K562 (cell line): ENCODE results near the gene PPA2. TPM values are rescaled to one million over a fixed set of nuclear protein-coding genes. Genes with fewer than 3 reads are reported as not detected.

Source experiments
- ARNT ChIP-seq, 2 experiments: fragments of 450-650 bp; IDR thresholded peaks; 2 replicates each; pipeline ENCODE4 v1.6.1; 2016; ENCODE audit warnings: mild to moderate bottlenecking in 1 of 2
- ASH1L ChIP-seq: fragments of 450-650 bp; IDR thresholded peaks from 2 replicates; pipeline ENCODE4 v1.6.1; 2018; ENCODE audit warnings: borderline replicate concordance, mild to moderate bottlenecking, low read depth; ENCODE audit not compliant: partially characterized antibody
- DPF2 ChIP-seq: fragments of 450-650 bp; IDR thresholded peaks from 2 replicates; pipeline ENCODE4 v1.6.1; 2016
- FOXJ3 ChIP-seq: sonication (generic); formaldehyde crosslinking; IDR thresholded peaks from 2 replicates; pipeline ENCODE4 v1.4.0; 2020; ENCODE audit warnings: mild to moderate bottlenecking, missing genetic modification reagents
- FOXK1 ChIP-seq: sonication (generic); formaldehyde crosslinking; IDR thresholded peaks from 2 replicates; pipeline ENCODE4 v1.8.0; 2022; ENCODE audit warnings: missing genetic modification reagents, mild to moderate bottlenecking, borderline replicate concordance
- HMGN3 ChIP-seq: IDR thresholded peaks from 2 replicates; pipeline ENCODE4 v1.6.1; 2011; ENCODE audit warnings: borderline replicate concordance, low read depth, mild to moderate bottlenecking, mixed read lengths, low read length; ENCODE audit not compliant: insufficient read length; ENCODE audit errors: extremely low read depth
- HNRNPL ChIP-seq: fragments of 200-400 bp; formaldehyde crosslinking; IDR thresholded peaks from 2 replicates; pipeline ENCODE4 v1.6.1; 2017; ENCODE audit warnings: low read depth, mild to moderate bottlenecking, low read length
- JUN ChIP-seq, 2 experiments: sonication (generic) in 1 of 2; formaldehyde crosslinking in 1 of 2; IDR thresholded peaks; 2 replicates each; pipeline versions ENCODE4 v1.6.1 to v1.8.0; 2012 to 2022; ENCODE audit warnings: borderline replicate concordance in 2 of 2, mild to moderate bottlenecking in 2 of 2, improper control_type of control experiment in 1 of 2, low read depth in 1 of 2, low read length in 1 of 2, missing genetic modification reagents in 1 of 2
- KAT8 ChIP-seq: fragments of 450-650 bp; IDR thresholded peaks from 2 replicates; pipeline ENCODE4 v1.6.1; 2016; ENCODE audit warnings: low read depth, mild to moderate bottlenecking
- NCOA2 ChIP-seq, 2 experiments: fragments of 450-650 bp; IDR thresholded peaks; 2 replicates each; pipeline ENCODE4 v1.6.1; 2018; ENCODE audit warnings: mild to moderate bottlenecking in 2 of 2, moderate library complexity in 1 of 2; ENCODE audit not compliant: partially characterized antibody in 2 of 2
- NUFIP1 ChIP-seq: fragments of 450-650 bp; IDR thresholded peaks from 2 replicates; pipeline ENCODE4 v1.6.1; 2018; ENCODE audit not compliant: partially characterized antibody
- PML ChIP-seq: IDR thresholded peaks from 2 replicates; pipeline ENCODE4 v1.6.1; 2012; ENCODE audit warnings: low read length, inconsistent platforms
- POLR2G ChIP-seq: fragments of 200-400 bp; formaldehyde crosslinking; IDR thresholded peaks from 2 replicates; pipeline ENCODE4 v1.6.1; 2017; ENCODE audit warnings: low read depth, mild to moderate bottlenecking, antibody characterized with exemption, low read length, moderate library complexity
- PRMT5 ChIP-seq: sonication (generic); formaldehyde crosslinking; IDR thresholded peaks from 2 replicates; pipeline ENCODE4 v1.5.0; 2020; ENCODE audit warnings: missing genetic modification reagents
- RB1 ChIP-seq: fragments of 450-650 bp; IDR thresholded peaks from 2 replicates; pipeline ENCODE4 v1.6.1; 2017; ENCODE audit warnings: low read depth, mild to moderate bottlenecking
- RNF2 ChIP-seq: sonication (generic); IDR thresholded peaks from 2 replicates; pipeline ENCODE4 v1.6.1; 2016
- SMARCE1 ChIP-seq: fragments of 450-650 bp; IDR thresholded peaks from 2 replicates; pipeline ENCODE4 v1.7.1; 2016; ENCODE audit warnings: mild to moderate bottlenecking
- SREBF2 ChIP-seq: sonication (generic); formaldehyde crosslinking; IDR thresholded peaks from 2 replicates; pipeline ENCODE4 v1.4.0; 2020; ENCODE audit warnings: mild to moderate bottlenecking, missing genetic modification reagents
- TAL1 ChIP-seq: fragments of 450-650 bp; IDR thresholded peaks from 2 replicates; pipeline ENCODE4 v1.6.1; 2016; ENCODE audit warnings: mild to moderate bottlenecking
- ZC3H4 ChIP-seq: sonication (generic); formaldehyde crosslinking; IDR thresholded peaks from 2 replicates; pipeline ENCODE4 v1.9.0; 2021; ENCODE audit warnings: missing genetic modification reagents, borderline replicate concordance
- ZNF24 ChIP-seq: fragments of 450-650 bp; IDR thresholded peaks from 2 replicates; pipeline ENCODE4 v1.6.1; 2016
- ZNF507 ChIP-seq: conservative IDR thresholded peaks from 2 replicates; pipeline ENCODE4 v1.6.1; 2017; ENCODE audit warnings: missing genetic modification characterization, missing compliant biosample characterization
- ZNF589 ChIP-seq: fragments of 200-800 bp; sonication (Bioruptor generic); IDR thresholded peaks from 2 replicates; pipeline ENCODE4 v1.6.1; 2016; ENCODE audit warnings: low read depth, missing genetic modification characterization, missing compliant biosample characterization
- polyA plus RNA-seq, 8 experiments: library from polyadenylated mRNA; depleted of rRNA in 4 of 8; stranded (reverse) in 5 of 8; unstranded in 3 of 8; fragments of >200 nt; fragmentation: Nextera tagmentation in 2 of 8; fragmentation: Illumina TruSeq in 1 of 8; extraction: Ambion mirVana in 2 of 8; extraction: Trizol in 1 of 8; gene quantifications; 2 replicates each; pipeline versions ENCODE4 v1.2.1 to v1.2.3, GENCODE V29; 2011 to 2014; ENCODE audit warnings: inconsistent platforms in 1 of 8, missing spikeins in 1 of 8
- total RNA-seq, 7 experiments: library from RNA; depleted of rRNA in 6 of 7; stranded (reverse); fragments of >200 nt in 6 of 7; fragmentation: Illumina TruSeq in 2 of 7; extraction: Trizol in 2 of 7; gene quantifications; 2 replicates each; pipeline versions ENCODE4 v1.2.1 to v1.2.3, GENCODE V29; 2011 to 2021; ENCODE audit warnings: low replicate concordance in 1 of 7
- TF ChIP-seq, protein P1 (sequence below): IDR thresholded peaks from 3 replicates; pipeline ENCODE4 v1.6.1; 2011; ENCODE audit warnings: borderline replicate concordance, mild to moderate bottlenecking, moderate library complexity; ENCODE audit not compliant: insufficient read length; ENCODE audit errors: extremely low read depth
- TF ChIP-seq, protein P2 (sequence below): sonication (generic); formaldehyde crosslinking; IDR thresholded peaks from 2 replicates; pipeline ENCODE4 v1.8.0; 2022; ENCODE audit warnings: mild to moderate bottlenecking, missing genetic modification reagents
- TF ChIP-seq, protein P3 (sequence below): sonication (generic); formaldehyde crosslinking; IDR thresholded peaks from 2 replicates; pipeline ENCODE4 v1.8.0; 2022; ENCODE audit warnings: missing genetic modification reagents, mild to moderate bottlenecking, moderate library complexity, borderline replicate concordance

Gene PPA2
- total and polyA plus RNA-seq, 9 of the 15 experiments (the other 6 are each of a cell fraction or from before 2014, with no cell fraction given): 48.3 to 190 (median 109) TPM

DNA sequence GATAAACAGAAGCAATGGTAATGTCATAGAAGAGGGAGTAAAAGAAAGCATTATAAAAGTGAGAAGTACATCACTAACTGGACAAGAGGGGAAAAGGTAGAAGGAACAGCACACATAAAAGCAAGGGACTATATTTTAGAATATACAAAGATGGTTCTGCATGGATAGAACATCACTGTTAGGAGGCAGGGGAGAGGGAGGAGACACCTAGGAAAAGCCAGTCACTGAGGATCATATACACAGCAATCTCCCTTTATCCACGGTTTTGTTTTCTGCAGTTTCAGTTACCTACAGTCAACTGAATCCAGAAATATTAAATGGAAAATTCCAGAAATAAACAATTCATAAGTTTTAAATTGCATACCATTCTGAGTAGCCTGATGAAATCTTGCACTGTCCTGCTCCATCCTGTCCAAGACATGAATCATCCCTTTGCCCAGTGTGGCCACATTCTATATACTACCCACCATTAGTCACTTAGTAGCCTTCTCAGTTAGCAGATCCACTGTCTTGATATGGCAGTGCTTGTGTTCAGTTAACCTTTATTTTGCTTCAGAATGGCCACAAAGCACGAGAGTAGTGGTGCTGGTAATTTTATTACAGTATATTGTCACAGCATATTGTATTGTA is 74.2 kb downstream of the PPA2 start (continued):
- TF ChIP-seq KAT8 (no peak), SREBF2 (CRISPR knock-in tag) (no peak), HMGN3 (no peak), TAL1 (no peak), PML (no peak), ASH1L (no peak), NCOA2 (IDR thresholded peaks at IDR 0.05; ENCODE audit: partially characterized antibody in 2 of 2) (no peak), HNRNPL (no peak), JUN (IDR thresholded peaks at IDR 0.05; ENCODE audit: borderline replicate concordance, low read depth, low read length) (peak; percentile 61; the same call in 1 of the 2 replicates), JUN (CRISPR knock-in tag; IDR thresholded peaks at IDR 0.05; ENCODE audit: borderline replicate concordance) (no peak), RB1 (no peak), ARNT (IDR thresholded peaks at IDR 0.05) (no peak), ZC3H4 (CRISPR knock-in tag) (no peak), FOXK1 (CRISPR knock-in tag) (no peak), NUFIP1 (no peak), PRMT5 (CRISPR knock-in tag) (no peak), ZNF24 (no peak), SMARCE1 (no peak), RNF2 (no peak), ZNF589 (CRISPR knock-in tag) (0 out of 2 replicates have a peak, but pooled peaks have one; percentile 33), DPF2 (0 out of 2 replicates have a peak, but pooled peaks have one; percentile 14), FOXJ3 (no peak), ZNF507 (tag) (no peak), POLR2G (no peak)
- TF ChIP-seq, protein P1, sequence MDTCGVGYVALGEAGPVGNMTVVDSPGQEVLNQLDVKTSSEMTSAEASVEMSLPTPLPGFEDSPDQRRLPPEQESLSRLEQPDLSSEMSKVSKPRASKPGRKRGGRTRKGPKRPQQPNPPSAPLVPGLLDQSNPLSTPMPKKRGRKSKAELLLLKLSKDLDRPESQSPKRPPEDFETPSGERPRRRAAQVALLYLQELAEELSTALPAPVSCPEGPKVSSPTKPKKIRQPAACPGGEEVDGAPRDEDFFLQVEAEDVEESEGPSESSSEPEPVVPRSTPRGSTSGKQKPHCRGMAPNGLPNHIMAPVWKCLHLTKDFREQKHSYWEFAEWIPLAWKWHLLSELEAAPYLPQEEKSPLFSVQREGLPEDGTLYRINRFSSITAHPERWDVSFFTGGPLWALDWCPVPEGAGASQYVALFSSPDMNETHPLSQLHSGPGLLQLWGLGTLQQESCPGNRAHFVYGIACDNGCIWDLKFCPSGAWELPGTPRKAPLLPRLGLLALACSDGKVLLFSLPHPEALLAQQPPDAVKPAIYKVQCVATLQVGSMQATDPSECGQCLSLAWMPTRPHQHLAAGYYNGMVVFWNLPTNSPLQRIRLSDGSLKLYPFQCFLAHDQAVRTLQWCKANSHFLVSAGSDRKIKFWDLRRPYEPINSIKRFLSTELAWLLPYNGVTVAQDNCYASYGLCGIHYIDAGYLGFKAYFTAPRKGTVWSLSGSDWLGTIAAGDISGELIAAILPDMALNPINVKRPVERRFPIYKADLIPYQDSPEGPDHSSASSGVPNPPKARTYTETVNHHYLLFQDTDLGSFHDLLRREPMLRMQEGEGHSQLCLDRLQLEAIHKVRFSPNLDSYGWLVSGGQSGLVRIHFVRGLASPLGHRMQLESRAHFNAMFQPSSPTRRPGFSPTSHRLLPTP: no peak
- TF ChIP-seq, protein P2, sequence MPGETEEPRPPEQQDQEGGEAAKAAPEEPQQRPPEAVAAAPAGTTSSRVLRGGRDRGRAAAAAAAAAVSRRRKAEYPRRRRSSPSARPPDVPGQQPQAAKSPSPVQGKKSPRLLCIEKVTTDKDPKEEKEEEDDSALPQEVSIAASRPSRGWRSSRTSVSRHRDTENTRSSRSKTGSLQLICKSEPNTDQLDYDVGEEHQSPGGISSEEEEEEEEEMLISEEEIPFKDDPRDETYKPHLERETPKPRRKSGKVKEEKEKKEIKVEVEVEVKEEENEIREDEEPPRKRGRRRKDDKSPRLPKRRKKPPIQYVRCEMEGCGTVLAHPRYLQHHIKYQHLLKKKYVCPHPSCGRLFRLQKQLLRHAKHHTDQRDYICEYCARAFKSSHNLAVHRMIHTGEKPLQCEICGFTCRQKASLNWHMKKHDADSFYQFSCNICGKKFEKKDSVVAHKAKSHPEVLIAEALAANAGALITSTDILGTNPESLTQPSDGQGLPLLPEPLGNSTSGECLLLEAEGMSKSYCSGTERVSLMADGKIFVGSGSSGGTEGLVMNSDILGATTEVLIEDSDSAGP (CRISPR knock-in tag): no peak
- TF ChIP-seq, protein P3, sequence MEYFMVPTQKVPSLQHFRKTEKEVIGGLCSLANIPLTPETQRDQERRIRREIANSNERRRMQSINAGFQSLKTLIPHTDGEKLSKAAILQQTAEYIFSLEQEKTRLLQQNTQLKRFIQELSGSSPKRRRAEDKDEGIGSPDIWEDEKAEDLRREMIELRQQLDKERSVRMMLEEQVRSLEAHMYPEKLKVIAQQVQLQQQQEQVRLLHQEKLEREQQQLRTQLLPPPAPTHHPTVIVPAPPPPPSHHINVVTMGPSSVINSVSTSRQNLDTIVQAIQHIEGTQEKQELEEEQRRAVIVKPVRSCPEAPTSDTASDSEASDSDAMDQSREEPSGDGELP (CRISPR knock-in tag): no peak
